HG03571 (cell line): ENCODE results near the gene ILF3.
"Not testable (repeated sequence)": the region's sequence is repeated elsewhere in the genome, so short reads cannot be mapped to it uniquely, and the experiment has no call there.

Experiments
- ATAC-seq: cut with Tn5 transposase; IDR thresholded peaks from one replicate; pipeline ENCODE4 v1.9.1; 2021; ENCODE audit not compliant: unreplicated experiment

Gene ILF3

GRCh38 chr19:10671922-10672321 is 17.8 kb downstream of the ILF3 start:
- ATAC-seq: not testable (repeated sequence)

- not testable (repeated sequence) for ATAC-seq
Measured at GRCh38 chr19:10675214-10675613, 21.1 kb downstream of the ILF3 start.

- no peak for ATAC-seq
Measured at GRCh38 chr19:10677751-10678150, 23.6 kb downstream of the ILF3 start.

- ATAC-seq: no peak
Measured at GRCh38 chr19:10678813-10679212, 24.7 kb downstream of the ILF3 start.

- no peak for ATAC-seq
Measured at GRCh38 chr19:10679743-10680142, 25.6 kb downstream of the ILF3 start.

GRCh38 chr19:10680545-10681135 is 26.5 kb downstream of the ILF3 start:
- no peak for ATAC-seq

- ATAC-seq: no peak
Measured at GRCh38 chr19:10681658-10682057, 27.5 kb downstream of the ILF3 start.

- no peak for ATAC-seq
Measured at GRCh38 chr19:10682397-10683063, 28.4 kb downstream of the ILF3 start.

- ATAC-seq: no peak
Measured at GRCh38 chr19:10683064-10683426, 28.9 kb downstream of the ILF3 start.

- no peak for ATAC-seq
Measured at GRCh38 chr19:10683582-10683981, 29.4 kb downstream of the ILF3 start.

- ATAC-seq: no peak
Measured at GRCh38 chr19:10685210-10685609, 31.1 kb downstream of the ILF3 start.

GRCh38 chr19:10686193-10686592 is 32.0 kb downstream of the ILF3 start:
- no peak for ATAC-seq

- no peak for ATAC-seq
Measured at GRCh38 chr19:10686661-10687517, 32.7 kb downstream of the ILF3 start.

- ATAC-seq: no peak
Measured at GRCh38 chr19:10687518-10688288, 33.6 kb downstream of the ILF3 start.

- ATAC-seq: no peak
Measured at GRCh38 chr19:10688545-10689280, 34.6 kb downstream of the ILF3 start.

- ATAC-seq: no peak
Measured at GRCh38 chr19:10690341-10690781, 36.2 kb downstream of the ILF3 start.

- ATAC-seq: no peak
Measured at GRCh38 chr19:10691178-10691881, 37.2 kb downstream of the ILF3 start.

- no peak for ATAC-seq
Measured at GRCh38 chr19:10691883-10692282, 37.7 kb downstream of the ILF3 start.

- no peak for ATAC-seq
Measured at GRCh38 chr19:10692673-10693264, 38.6 kb downstream of the ILF3 start.
